NCI-H2227 (cell line): ENCODE measurements around the gene ZNF862.
"Not testable (repeated sequence)": the region's sequence is repeated elsewhere in the genome, so short reads cannot be mapped to it uniquely, and the experiment has no call there.

Experiments used
- DNase-seq: peaks from one replicate; lab custom pipeline; 2025; ENCODE audit not compliant: unreplicated experiment; lab: John Stamatoyannopoulos, UW

ZNF862 gene

GRCh38 chr7:149823631-149824199 lies 14.5 kb upstream of the ZNF862 start:
- DNase-seq = no peak

- no peak for DNase-seq
Observed at GRCh38 chr7:149824301-149824741, 13.9 kb upstream of the ZNF862 start.

DNA sequence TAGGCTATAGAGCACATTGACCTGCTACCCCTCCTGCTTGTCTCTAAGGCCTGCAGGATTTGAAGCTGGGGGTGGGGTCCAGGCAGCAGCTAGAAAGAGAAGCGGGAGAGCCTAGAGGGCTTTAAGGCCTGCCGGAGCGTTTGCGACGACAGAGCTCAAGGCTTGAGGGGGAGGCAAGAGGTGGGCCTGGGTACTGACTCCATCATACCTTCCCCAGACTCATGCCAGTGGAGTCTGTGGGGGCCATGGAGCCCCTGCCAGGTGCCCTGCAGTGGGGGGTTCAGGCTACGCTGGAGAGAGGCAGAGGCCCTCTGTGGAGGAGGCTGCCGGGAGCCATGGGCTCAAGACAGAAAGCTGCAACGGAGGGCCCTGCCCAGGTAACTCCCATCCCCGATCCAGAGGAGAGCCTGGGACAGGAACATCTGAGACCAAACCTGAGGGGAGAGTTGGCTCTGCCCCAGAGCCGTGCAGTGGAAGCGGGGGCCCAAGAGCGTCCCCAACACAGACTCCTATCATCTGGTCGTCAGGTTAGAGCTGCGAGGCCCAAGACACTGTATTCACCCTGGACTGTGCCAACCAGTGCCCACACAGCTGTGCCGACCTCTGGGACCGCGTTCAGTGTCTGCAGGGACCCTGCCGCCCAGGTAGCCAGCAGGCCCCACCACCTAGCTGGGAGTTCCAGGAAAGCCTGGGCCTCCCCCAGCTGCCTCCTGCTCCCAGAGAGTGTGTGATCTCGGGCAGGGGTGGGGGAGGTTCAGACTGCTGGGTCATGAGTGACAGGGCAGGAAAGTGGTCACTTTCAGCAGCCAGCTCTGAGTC lies 13.2 kb upstream of the ZNF862 start:
- DNase-seq = no peak

DNA sequence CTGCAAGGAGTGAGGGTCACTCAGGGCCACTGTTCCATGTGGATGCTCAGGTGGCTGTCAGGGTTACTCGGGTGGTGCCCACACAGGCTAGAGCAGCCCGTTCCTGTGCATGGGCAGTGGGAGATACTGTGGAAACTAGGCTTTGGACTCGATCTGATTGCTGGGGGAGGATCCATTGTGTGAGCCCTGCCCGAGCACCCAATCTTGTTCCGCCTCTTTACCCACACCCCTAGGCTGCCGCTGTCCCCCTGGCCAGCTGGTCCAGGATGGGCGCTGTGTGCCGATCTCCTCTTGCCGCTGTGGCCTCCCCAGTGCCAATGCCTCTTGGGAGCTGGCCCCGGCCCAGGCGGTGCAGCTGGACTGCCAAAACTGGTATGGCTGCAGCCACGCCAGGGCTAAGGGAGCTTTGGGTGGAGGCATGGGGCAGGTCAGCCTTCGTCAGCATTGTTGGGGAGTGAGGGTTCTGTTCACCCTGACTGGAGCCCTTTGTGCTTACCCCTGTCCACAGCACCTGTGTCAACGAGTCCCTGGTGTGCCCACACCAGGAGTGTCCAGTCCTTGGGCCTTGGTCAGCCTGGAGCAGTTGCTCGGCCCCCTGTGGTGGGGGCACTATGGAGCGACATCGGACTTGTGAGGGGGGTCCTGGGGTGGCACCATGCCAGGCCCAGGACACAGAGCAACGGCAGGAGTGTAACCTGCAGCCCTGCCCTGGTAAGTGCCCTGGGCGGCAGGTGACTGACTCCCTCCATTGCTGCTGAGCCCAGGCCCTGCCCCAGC lies 12.4 kb upstream of the ZNF862 start:
- no peak for DNase-seq

DNA sequence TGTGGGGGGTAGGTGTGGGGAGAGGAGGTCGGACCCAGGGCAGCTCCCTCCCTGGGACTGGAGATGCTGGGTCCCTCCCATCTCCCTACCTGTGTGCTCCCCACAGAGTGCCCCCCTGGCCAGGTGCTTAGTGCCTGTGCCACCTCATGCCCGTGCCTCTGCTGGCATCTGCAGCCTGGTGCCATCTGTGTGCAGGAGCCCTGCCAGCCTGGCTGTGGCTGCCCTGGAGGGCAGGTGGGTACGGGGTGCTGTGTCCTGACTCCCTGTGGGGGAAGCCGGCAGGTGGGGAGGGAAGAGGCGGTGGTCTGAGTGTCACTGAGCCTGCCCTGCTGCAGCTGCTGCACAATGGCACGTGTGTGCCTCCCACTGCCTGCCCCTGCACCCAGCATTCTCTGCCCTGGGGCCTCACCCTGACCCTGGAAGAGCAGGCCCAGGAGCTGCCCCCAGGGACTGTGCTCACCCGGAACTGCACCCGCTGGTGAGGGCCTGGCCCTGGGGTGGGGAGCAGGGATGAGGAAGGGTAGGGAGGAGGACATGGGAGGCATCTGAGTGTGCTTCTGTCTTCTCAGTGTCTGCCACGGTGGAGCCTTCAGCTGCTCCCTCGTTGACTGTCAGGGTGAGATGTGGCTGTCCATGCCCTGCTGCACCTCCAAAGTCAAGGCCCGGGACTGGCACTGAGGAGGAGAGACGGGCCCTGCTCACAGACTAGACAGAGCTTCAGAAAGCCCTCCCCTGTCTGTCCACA lies 11.7 kb upstream of the ZNF862 start:
- DNase-seq = no peak

DNA sequence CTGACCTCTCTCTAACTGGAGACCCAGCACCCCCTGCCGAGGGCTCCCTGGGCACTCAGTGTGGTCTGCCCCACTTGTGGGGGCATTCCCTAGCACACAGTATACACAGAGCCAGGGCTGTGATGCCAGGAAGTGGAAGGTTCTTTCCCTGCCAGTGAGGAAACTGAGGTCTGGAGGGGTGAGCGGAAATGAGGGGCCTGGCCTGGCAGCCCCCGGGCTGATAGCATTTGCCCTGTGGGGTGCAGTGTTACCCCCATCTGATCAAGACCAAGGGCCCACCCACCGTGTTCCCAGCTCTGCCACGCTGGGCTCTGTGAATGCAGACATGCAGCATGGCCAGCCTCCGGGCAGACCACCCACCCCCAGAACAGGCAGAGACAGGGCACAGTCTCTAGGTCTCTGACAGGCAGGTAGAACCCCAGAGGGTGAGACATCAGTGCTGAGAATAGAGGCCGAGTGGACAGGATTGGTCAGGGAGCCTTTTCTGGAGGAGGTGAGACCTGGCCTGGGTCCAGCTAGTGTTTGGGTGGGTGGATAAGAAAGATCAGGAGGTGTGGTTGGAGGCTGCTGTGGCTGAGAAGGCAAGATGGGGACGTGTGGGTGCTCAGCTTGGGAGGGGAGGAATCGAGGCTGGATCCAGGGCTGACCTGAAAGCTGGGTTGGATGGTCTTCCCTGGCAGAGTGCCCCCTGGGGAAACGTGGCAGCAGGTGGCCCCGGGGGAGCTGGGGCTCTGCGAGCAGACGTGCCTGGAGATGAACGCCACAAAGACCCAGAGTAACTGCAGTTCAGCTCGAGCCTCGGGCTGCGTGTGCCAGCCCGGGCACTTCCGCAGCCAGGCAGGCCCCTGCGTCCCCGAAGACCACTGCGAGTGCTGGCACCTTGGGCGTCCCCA lies 10.8 kb upstream of the ZNF862 start:
- DNase-seq = no peak

GRCh38 chr7:149828357-149829309 lies 9.5 kb upstream of the ZNF862 start:
- no peak for DNase-seq

- DNase-seq = not testable (repeated sequence)
Observed at GRCh38 chr7:149830527-149830926, 7.6 kb upstream of the ZNF862 start.

DNA sequence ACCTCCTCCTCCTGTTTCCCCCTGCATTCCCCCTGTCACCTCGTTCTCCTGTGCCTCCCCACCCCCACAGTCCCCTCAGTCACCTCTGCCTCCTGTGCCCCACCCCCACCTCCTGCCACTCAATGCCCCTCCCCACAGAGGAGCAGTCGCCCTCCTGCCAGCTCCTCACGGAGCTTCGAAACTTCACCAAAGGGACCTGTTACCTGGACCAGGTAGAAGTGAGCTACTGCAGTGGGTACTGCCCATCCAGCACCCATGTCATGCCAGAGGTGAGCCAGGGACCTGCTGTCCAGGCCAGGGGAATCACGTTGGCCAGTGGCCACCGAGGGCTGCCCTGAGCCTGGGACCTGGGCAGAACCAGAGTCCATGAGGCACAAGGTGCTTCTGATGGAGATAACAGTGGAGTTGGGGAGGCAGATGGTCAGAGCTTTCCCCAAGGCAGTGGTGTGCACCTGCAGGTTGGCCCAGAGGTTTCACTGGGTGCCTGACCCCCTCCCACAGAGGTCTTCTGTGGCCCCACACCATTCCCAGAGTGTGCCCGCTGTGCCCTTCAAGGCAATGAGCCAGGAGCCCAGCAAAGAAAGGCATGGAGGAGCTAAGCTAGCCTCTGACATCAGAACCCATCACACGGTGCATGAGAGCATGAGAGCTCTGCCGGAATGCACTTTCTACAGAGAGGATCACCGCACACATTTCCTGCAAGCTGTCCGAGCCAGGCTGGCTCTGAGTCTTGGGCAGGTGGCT lies 7.0 kb upstream of the ZNF862 start:
- DNase-seq = no peak

- DNase-seq = no peak
Observed at GRCh38 chr7:149831741-149832219, 6.4 kb upstream of the ZNF862 start.

GRCh38 chr7:149832332-149833041 lies 5.7 kb upstream of the ZNF862 start:
- no peak for DNase-seq

GRCh38 chr7:149833495-149834130 lies 4.6 kb upstream of the ZNF862 start:
- DNase-seq = no peak

DNA sequence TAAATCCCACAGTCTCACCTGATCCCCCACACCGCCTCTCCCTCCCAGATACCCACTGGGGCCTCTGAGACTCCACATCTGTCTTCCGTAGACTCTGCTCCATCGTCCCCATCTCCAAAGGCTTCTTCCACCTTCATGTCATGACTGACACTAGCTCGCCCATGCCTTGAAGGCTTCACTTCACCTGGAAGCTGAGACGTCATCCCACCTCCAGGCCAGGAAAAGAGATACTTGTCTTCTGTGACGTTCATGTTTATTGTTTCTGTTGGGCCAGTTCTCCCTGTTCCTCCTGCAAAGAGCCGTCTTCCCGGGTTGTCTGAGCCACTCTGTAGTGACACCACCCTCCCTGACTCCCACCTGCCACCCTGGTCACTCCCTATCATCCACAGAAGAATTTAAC lies 3.6 kb upstream of the ZNF862 start:
- no peak for DNase-seq

DNA sequence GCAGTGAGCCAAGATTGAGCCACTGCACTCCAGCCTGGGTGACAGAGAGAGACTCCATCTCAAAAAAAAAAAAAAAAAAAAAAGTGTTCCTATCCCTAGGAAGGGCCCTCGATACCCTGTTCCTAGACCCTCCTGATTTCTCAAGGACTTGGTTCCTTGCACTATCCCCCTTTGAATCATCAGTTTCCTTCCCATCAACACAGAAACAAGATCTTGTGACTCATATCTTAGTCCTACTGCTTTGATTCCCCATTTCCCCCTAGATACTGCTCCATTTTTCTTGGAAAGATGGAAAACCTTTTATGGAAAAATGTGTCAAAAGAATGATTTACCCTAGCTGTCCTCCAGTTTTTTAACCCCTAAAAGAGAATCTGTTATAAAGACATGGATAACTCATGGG lies 1.7 kb upstream of the ZNF862 start:
- no peak for DNase-seq

DNA sequence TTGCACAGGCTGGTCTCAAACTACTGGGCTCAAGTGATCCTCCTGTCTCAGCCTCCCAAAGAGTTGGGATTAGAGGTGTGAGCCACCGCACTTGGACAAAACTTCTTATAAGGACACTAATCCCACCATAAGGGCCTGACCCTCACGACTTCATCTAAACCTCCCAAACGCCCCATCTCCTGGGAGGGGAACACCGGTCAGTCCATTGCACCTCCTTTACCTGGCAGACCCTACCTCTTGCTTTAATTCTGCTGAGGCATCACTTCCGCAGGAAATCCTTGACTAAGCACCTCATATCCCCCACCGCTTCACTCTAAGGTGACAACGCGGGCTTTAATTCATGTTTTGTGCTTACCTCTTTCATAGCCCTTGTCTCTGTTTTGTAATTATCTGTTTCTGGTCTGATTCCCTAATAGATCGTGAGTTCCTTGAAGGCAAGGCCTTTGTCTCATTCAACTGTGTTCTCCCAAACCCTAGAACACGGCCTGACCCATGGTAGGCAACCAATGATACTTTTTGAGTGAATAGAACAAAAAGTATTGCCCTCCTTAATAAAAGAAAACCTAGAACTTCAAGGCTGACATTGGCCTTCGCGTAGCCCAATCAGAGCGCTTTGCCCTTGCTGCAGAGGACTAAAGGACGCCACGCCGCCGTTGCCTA lies 481 bp upstream of the ZNF862 start:
- DNase-seq = no peak

DNA sequence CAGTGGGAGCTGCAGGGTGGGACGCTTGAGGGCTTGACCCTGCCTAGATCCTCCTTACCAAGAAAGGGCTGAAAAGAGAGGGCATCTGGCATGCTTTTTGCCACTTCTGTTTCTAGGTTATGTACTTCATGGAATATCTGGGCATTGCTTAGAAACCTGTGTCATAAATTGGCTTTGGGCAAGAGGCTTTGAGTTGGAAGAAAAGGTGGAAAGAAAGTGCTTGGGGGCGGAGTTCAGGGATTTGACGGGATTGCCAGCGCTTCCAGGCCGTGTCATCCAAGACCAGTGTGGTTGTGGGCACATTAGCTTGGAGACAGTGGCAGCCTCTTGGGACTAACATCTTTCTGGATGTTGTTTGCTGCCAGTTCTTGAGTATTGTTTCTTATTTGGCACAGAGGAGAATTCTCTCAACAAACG lies 825 bp downstream of the ZNF862 start:
- no peak for DNase-seq

DNA sequence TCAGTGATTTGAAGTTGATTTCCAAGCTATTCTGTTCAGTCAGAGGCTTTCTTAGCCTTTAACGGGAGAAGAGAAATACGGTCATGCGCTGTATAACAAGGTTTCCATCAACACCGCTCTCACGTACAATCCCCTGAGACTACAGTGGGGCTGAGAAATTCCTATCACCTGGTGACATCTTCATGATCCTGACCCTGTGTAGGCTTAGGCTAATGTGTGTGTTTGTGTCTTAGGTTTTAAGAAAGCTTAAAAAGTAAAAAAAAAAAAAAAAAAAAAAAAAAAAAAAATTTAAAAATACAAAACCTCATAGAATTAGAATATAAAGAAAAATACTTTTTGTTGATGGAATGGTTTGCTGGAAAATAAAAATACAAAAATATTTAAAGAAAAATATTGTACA lies 1.8 kb downstream of the ZNF862 start:
- DNase-seq = no peak
